ENCODE measurements around the gene MYL6B. TPM values are rescaled to one million over a fixed set of nuclear protein-coding genes. Genes with fewer than 3 reads are reported as not detected.

MYL6B gene
- total RNA-seq, 4 donors from 2014 or later = 14.3 to 57.9 (median 28.0) TPM

DNA sequence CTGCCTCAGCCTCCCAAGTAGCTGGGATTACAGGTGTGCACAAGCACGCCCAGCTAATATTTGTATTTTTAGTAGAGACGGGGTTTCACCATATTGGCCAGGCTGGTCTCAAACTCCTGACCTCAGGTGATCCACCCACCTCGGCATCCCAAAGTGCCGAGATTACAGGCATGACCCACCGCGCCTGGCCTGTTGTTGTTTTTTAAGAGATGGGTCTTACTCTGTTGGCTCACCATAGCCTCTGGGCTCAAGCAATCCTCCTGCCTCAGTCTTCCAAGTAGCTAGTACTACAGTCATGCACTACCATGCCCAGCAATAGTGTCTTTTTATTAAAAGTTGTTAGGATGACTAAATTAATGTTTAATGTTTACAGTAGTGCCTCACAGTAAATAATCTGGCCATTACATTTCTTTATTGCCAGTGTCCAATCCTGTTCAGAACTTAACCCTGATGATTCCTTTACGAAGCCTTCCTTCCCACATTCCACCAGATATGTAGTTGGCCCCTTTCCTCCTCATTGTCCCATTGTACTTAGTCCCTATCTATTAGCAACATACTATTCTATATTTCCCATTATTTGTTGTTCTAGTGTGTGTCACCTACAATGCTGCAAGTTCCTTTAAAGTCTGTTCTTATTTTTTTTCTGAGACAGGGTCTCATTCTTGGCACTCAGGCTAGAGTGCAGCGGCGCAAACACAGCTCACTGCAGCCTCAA lies 45.7 kb downstream of the MYL6B start:
- Histone ChIP-seq H3K27me3 (no peaks in the 10 kb centered on the region), H3K36me3 (no peaks in the 10 kb centered on the region), H3K27ac (no peak overlapping the region), H3K4me1 (peaks cover 0 to 6% (median 0%) of the 10 kb centered on the region in 3 donors), H3K4me3 (no peak overlapping the region), H3K9me3 (no peaks in the 10 kb centered on the region)
- TF ChIP-seq POLR2A (IDR thresholded peaks at IDR 0.05) = no peak
- no peak for TF ChIP-seq POLR2AphosphoS5 (IDR thresholded peaks at IDR 0.05)
- no peak for TF ChIP-seq EP300 (IDR thresholded peaks at IDR 0.05)
- TF ChIP-seq, protein P1, sequence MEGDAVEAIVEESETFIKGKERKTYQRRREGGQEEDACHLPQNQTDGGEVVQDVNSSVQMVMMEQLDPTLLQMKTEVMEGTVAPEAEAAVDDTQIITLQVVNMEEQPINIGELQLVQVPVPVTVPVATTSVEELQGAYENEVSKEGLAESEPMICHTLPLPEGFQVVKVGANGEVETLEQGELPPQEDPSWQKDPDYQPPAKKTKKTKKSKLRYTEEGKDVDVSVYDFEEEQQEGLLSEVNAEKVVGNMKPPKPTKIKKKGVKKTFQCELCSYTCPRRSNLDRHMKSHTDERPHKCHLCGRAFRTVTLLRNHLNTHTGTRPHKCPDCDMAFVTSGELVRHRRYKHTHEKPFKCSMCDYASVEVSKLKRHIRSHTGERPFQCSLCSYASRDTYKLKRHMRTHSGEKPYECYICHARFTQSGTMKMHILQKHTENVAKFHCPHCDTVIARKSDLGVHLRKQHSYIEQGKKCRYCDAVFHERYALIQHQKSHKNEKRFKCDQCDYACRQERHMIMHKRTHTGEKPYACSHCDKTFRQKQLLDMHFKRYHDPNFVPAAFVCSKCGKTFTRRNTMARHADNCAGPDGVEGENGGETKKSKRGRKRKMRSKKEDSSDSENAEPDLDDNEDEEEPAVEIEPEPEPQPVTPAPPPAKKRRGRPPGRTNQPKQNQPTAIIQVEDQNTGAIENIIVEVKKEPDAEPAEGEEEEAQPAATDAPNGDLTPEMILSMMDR (IDR thresholded peaks at IDR 0.05) = no peak
- WGBS, 2 donors (ENCODE audit: low coverage in 1 of 2) = 82 to 87% methylated on average over 6 of the region's 9 CpGs
- ATAC-seq = no peak

GRCh38 chr12:56198836-56199235 lies 46.4 kb downstream of the MYL6B start:
- no peaks in the 10 kb centered on the region for H3K27me3 ChIP-seq
- no peaks in the 10 kb centered on the region for H3K36me3 ChIP-seq
- peaks cover 0 to 6% (median 0%) of the 10 kb centered on the region in 3 donors for H3K4me1 ChIP-seq
- no peak for ATAC-seq
- TF ChIP-seq POLR2AphosphoS5 (IDR thresholded peaks at IDR 0.05) (no peak), EP300 (IDR thresholded peaks at IDR 0.05) (no peak), POLR2A (IDR thresholded peaks at IDR 0.05) (no peak)
- TF ChIP-seq, protein P1 (IDR thresholded peaks at IDR 0.05) = no peak
- WGBS, 2 donors (ENCODE audit: low coverage in 1 of 2) = 32 to 57% methylated on average over 1 of the region's 1 CpG
- no peaks in the 10 kb centered on the region for H3K9me3 ChIP-seq
- H3K27ac ChIP-seq = no peak overlapping the region
- H3K4me3 ChIP-seq = no peak overlapping the region

GRCh38 chr12:56202366-56202765 lies 50.0 kb downstream of the MYL6B start:
- no peak for ATAC-seq
- Histone ChIP-seq H3K4me1 (peaks cover 0 to 17% (median 0%) of the 10 kb centered on the region in 3 donors), H3K9me3 (no peaks in the 10 kb centered on the region), H3K27ac (peak overlapping the region in 2 of 4 donors; percentile 24 to 41), H3K27me3 (no peaks in the 10 kb centered on the region), H3K36me3 (peaks cover 0 to 35% of the 10 kb centered on the region in 2 donors), H3K4me3 (no peak overlapping the region)
- WGBS, 2 donors (ENCODE audit: low coverage in 1 of 2) = 40 to 80% methylated on average over 1 of the region's 1 CpG
- no peak for TF ChIP-seq POLR2A (IDR thresholded peaks at IDR 0.05)
- TF ChIP-seq, protein P1 (IDR thresholded peaks at IDR 0.05) = no peak
- TF ChIP-seq EP300 (IDR thresholded peaks at IDR 0.05) = no peak
- TF ChIP-seq POLR2AphosphoS5 (IDR thresholded peaks at IDR 0.05) = no peak

- H3K27me3 ChIP-seq = no peaks in the 10 kb centered on the region
- 24 to 75% methylated on average over 2 of the region's 2 CpGs for WGBS, 2 donors (ENCODE audit: low coverage in 1 of 2)
- H3K36me3 ChIP-seq = peaks cover under 1 to 39% of the 10 kb centered on the region in 2 donors
- no peak for ATAC-seq
- TF ChIP-seq EP300 (IDR thresholded peaks at IDR 0.05) (no peak), POLR2AphosphoS5 (IDR thresholded peaks at IDR 0.05) (no peak), POLR2A (IDR thresholded peaks at IDR 0.05) (no peak)
- TF ChIP-seq, protein P1 (IDR thresholded peaks at IDR 0.05) = no peak
- H3K4me1 ChIP-seq = peaks cover 0 to 17% (median 0%) of the 10 kb centered on the region in 3 donors
- H3K4me3 ChIP-seq = no peak overlapping the region
- H3K9me3 ChIP-seq = no peaks in the 10 kb centered on the region
- H3K27ac ChIP-seq = no peak overlapping the region
Observed at GRCh38 chr12:56202838-56203237, 50.5 kb downstream of the MYL6B start.

- Histone ChIP-seq H3K27ac (no peak overlapping the region), H3K4me1 (peaks cover 0 to 17% (median 0%) of the 10 kb centered on the region in 3 donors), H3K27me3 (no peaks in the 10 kb centered on the region), H3K9me3 (no peaks in the 10 kb centered on the region), H3K4me3 (no peak overlapping the region), H3K36me3 (peaks cover 3 to 54% of the 10 kb centered on the region in 2 donors)
- ATAC-seq = no peak
- TF ChIP-seq EP300 (IDR thresholded peaks at IDR 0.05) = no peak
- TF ChIP-seq, protein P1 (IDR thresholded peaks at IDR 0.05) = no peak
- TF ChIP-seq POLR2AphosphoS5 (IDR thresholded peaks at IDR 0.05) = no peak
- TF ChIP-seq POLR2A (IDR thresholded peaks at IDR 0.05) = no peak
Observed at GRCh38 chr12:56204275-56204674, 51.9 kb downstream of the MYL6B start.
